GM19328 (cell line): Measurements from ENCODE around the gene RNASEH2A.

ENCODE experiments used
- ATAC-seq: cut with Tn5 transposase; IDR thresholded peaks from one replicate; pipeline ENCODE4 v1.9.1; 2021; ENCODE audit warnings: mild to moderate bottlenecking, moderate library complexity; ENCODE audit not compliant: unreplicated experiment

The RNASEH2A gene

DNA sequence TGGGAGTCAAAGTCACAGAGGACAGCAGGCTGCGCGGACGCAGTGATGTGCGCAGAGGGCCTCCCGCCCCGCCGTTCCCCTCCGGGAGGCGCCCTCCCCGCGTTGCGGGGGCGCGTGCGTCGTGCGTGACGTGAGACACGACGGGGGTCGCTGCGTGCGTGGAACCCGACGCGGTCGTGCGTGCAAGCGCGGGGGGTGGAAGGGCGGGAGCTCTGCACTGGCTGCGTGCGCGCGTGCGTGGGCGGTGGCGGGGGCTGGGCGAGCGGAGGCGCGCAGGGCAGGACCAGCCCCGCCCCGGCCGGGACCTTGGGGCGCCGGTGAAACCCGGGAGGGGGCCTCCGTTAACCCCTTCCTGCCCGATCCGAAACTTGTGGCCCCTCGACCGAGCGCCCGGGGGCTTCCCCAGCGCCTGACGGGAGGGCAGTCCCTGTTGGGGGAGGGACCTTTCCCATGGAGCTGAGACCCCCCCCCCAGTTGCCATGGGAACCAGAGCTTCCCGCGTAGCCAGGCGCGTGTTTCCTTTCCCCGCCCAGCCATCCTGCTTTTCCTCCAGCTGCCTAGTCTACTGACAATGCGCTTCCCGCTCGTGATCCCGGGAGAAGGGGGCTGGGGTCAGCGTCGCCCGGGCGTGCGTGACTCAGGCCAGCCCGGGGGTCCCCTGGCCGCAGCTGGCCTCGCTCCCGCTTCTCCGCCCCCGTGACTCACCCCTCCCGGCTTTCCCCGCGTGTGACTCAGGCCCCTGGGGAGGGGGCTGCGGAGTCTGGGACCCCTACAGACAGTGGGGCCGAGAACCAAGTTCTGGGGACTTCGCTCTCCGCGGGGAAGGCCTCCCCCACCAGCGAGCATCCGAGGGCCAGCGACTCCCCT lies 23.7 kb upstream of the RNASEH2A start:
- ATAC-seq = no peak

DNA sequence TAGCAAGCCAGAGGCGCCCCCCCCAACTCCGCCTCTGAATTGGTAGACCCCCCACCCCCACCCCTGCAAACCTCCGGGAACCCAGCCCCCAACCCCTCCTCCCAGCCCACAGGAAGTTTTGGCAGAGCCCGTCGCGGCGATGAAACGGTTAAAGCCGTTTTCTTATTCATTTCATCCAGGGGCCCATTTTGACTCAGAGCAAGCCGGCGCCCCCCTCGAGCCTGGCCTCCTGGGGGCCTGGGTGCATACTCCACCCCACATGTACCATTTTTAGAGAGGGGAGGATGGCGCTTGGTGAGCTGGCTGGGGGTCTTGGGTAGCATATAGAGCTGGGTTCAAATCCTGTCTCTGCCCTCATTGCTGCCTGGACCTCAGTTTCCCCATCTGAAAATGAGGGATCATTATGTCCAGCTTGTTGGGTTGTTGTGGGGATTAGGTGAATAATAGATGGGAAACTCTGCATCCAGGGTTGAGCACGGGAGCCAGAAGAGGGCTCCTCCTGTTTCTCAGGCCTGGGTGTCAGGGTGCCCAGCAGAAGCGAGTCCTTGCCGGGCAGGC lies 23.0 kb upstream of the RNASEH2A start:
- ATAC-seq = no peak

DNA sequence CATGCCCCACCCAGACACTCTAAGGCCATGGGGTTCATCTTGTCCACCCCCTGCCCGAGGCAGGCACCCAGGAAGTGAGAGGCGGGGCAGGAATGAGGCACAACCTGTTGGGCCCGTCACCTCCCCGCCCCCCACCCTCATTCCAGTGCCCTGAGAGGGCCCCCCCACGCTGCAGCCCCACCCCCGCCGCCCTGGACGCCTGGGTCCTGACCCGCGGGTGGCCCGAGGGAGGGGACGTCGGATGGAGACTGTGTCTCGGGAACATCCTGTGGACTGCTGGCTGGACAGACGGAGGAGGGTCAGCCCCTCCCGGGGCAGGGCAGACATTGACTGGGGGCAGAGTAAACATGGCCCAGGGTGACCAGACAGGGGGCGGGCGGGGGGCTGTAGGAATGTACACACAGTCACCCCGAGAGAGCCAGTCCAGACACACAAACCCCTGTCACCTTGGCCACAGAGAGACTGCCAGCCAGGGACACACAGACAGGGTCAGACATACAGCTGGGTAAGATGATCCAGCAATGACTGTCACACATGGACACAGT lies 22.5 kb upstream of the RNASEH2A start:
- ATAC-seq = no peak

DNA sequence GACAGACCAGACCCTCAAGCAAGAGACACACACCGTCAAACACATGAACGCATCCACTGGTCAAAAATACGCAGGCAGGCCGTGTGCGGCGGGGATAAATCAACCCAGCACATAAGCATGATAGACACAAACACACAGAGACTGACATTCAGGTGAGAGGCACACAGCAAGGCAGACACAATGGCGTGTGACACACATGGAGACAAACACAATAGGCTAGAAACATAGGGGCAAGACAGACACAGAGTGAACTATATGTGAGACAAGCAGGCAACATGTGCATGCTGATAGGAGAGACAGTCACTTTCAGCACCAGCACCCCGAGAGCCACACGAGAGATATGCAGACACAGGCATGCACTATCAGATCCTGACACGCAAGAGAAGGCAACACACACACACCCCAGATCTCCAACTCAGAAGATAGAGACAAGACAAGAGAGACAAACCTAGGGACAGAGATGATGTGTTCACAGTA lies 22.0 kb upstream of the RNASEH2A start:
- no peak for ATAC-seq

DNA sequence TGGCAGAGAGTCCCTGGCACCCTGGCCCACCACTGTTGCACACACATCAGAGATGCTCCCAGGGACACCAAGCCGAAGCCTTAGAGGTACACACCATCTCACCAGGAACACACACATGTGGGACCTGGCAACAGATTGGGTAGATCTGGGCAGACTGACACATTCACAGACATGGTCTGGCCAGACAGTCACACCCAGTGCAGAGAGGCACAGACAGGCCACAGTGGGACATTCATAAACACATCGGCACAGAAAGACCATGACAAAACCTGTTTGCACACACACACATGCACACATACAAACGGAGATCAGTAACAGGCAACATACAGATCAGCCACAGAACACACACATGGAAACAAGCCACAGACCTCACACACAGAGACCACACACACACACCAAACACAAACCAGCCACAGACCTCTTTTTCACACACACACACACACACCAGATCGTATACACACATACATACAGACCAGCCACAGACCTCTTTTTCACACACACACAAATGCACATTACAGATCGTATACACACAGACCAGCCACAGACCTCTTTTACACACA lies 21.4 kb upstream of the RNASEH2A start:
- no peak for ATAC-seq

DNA sequence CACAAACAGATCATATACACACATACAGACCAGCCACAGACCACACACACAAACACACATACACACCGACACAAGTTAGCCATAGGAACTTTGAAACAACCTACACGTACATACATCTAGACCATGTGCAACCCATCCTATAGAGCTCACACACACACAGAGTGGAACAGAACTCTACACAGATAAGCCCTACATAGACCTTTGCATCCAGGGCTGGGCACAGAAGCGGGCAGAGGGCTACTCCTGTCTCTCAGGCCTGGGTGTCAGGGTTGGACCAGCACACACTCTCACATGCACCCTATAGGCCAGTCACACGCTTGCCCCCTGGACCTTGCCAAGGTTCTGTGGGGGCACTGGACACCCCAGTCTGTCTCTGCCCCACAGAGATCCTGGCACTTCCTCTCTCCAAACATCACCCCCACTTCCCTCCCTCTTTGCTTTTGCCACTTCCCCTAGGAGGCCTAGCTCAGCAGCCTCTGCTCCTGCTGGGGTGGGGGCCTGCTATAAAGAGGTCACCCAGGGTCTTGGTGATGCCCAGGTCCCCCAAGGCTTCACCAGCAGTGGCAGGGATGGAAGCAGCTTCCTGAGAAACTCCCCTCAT lies 20.9 kb upstream of the RNASEH2A start:
- ATAC-seq = no peak

DNA sequence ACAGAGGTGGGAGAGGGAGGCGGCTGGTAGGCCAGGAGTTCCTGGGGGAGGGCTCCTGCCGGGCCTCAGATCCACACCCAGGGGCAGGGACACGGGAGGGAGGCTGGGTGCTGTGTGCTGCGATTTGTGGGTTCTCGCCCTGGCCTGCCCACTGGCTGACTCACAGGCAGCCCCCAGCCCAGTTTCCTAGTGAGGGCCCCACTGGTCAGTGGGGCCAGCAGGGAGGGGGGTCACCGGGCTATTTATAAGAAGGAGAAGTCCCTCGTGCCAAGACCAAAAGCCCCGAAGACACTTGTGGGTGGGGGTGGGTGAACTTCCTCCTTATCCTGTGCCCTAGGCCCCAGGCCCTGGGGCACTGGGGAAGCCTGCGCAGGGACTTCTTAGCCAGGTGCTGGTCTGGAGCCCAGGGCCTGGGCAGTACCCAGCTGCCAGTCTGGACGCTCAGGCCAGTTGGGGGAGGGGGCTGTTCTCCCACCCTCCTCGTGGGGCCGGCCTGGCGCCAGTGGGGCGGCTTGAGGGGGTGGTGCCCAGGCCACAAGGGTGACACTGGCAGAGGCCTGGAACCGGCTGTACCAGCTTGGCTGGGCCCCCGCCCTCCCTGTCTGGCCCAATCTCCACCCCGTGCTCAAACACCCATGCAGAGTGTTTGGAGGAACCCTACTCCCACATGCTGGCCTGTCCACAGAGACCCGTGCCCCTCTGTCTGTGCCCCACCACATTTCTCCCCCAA lies 20.1 kb upstream of the RNASEH2A start:
- ATAC-seq = no peak

DNA sequence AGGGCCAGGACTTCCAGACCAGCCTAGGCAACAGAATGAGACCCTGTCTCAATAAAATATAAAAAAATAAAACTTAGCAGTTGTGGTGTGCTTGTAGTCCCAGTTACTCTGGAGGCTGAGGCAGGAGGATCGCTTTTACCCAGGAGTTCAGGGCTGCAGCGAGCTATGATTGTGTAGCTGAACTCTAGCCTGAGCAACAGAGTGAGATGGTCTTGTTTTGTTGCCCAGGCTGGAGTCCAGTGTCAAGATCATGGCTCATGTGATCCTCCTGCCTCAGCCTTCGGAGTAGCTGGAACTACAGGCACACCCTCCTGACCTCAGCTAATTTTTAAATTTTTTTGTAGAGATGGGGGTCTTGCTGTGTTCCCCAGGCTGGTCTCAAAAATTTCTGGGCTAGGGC lies 19.4 kb upstream of the RNASEH2A start:
- ATAC-seq = no peak

DNA sequence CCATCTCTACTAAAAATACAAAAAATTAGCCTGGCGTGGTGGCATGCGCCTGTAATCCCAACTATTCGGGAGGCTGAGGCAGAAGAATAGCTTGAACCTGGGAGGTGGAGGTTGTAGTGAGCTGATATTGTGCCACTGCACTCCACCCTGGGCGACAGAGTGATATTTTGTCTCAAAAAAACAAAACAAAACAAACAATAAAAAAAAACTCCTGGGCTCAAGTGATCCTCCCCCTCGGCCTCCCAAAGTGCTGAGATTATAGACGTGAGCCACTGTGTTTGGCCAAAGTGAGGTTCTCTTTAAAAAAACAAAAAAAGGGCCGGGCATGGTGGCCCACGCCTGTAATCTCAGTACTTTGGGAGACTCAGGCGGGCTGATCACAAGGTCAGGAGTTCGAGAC lies 18.9 kb upstream of the RNASEH2A start:
- no peak for ATAC-seq

DNA sequence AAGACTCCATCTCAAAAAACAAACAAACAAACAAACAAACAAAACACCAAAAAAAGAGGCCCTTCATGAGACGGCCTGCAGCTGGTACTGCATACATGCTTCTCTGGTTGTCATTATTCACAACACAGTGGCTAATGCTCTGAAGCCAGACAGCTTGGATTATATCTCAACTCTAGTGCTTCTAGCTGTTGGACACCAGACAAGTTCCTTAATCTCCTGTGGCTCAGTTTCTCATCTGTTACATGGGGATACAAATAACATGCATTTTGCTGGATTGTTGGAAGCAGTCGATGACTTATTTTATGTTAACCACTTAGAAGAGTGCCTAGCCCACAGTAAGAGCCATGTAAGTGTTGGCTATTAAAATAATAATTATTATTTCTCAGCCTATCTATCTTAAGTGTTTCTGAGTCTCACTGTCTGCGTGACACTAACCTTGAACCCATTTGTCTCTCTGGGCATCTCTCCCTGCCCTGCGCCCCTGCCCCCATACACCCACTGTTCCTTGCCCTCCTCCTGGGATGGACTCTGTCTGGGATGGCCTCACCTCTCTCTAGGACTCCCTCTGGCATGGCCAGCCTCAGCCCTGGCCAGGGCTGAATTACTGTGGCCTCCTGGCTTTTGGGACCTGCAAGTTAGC lies 18.2 kb upstream of the RNASEH2A start:
- no peak for ATAC-seq

DNA sequence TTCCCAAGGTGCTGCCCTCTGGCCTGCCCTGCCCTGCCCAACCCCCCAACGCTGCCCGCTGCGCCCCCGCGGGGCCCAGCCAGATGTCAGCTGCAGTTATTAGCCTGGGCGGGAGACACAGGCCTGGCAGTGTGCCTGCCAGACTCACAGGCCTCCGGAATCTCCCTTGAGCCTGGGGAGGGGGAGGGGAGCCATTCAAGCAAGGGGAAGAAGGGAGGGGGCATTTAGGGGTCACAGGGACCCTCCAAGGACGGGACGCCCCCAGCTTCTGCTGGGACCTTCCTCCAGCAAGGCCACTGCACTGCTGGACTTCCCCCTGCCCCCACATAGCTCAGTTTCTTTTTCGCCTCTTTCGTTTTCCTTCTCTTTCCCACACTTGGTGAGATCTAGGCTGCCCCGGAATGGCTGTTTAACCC lies 17.7 kb upstream of the RNASEH2A start:
- no peak for ATAC-seq

DNA sequence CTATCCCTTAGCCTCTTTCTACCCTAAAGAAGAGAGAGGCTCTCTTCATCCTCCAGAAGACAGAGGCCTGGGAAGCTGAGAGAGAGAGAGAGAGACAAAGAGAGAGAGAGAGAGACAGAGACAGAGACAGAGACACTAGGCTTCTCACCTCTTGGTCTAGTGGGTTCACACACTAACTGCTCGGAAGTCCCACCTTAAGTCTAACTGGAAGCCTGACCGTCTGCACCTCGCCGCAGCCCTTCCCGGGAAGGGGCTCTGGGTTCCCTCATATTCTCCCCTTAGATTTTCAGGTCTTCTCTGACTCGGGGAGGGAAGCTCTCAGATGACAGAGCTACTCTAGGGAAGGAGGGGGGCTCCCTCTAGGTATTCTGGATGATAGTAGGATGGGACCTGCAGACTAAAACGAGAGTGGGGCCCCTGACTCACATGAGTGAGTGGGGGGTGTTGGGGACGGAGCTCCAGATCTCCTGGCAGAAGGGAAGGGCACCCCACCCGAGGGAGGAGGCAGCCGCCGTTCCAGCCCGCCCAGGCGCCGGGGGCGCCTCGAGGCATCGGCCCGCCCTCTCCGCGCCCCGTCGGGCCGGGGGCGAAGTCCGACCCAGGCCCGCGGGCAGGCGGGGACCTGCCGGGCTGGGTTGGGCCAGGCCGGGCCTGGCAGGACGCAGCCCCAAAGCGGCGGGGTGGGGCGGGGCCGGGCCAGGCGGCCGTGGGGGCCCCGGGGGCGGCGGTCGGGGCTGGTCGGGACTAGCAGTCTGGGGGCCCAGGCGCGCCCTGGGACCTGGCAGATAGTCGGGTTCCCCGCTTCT lies 17.1 kb upstream of the RNASEH2A start:
- ATAC-seq = peak; percentile 0

DNA sequence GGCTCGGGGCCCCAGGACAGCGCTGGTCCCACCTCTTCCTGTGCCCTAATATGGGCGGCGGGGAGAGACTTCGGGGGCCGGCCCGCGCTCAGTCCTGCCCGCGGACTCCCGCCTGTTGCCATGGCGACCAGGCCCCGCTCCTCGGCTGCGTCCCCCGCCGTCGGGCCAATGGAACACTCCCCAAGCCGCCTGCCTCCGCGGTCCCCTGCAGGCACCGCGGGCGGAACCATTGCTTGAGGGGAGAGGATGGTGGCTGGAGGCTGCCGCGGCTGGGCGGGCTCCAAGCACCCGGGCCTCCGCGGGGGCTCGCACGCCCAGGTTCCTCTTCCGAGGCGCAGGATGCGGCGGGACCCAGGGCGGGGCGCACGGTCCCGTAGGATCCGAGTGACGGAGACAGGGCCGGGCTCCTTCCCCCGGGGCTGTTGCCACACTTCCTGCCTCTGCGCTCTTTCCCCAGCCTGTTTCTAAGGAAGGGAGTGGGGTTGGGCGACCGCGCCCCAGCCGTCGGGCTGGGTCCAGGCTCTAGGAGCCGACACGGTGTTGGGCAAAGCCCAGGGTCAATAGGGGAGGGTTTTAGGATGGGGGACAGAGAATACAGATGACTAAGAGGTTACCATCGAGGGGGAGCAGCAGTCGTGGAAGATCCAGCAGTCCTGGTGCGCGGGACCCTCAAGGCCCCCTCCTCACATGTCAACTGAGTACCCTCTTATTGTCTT lies 16.3 kb upstream of the RNASEH2A start:
- peak; percentile 42 for ATAC-seq

DNA sequence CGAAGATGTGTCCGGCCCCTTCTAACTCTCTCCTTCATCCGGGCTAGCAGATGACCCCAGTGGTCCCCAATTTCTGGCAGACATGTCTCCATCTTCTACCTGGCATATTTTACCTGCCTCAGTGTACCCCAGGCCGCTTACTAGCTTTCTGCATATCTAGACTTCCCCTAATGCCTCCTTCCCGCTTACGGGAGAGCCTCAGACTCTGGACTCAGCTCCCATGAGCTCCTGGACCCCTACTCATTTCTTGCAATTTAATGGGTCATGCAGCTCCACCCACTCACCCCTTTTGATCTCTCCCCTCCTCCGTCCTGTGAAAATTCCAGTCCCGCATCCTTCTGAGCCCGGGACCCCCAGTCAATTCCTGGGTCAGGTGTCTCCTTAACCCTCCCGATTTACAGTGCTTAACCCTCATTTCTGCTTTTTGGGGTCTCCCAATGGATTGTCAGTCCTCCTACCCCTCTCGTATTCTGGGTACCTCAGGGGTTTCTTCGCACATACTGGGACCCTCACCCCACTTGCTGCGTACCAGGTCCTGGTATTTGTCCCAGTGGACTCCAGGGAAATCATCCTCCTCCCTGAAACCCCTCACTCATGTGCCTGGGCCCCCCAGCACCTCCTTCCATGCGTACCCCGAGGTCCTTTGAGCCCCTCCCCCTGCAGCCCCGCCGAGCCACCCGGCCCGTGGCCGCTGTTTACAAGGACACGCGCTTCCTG lies 15.6 kb upstream of the RNASEH2A start:
- ATAC-seq = no peak

DNA sequence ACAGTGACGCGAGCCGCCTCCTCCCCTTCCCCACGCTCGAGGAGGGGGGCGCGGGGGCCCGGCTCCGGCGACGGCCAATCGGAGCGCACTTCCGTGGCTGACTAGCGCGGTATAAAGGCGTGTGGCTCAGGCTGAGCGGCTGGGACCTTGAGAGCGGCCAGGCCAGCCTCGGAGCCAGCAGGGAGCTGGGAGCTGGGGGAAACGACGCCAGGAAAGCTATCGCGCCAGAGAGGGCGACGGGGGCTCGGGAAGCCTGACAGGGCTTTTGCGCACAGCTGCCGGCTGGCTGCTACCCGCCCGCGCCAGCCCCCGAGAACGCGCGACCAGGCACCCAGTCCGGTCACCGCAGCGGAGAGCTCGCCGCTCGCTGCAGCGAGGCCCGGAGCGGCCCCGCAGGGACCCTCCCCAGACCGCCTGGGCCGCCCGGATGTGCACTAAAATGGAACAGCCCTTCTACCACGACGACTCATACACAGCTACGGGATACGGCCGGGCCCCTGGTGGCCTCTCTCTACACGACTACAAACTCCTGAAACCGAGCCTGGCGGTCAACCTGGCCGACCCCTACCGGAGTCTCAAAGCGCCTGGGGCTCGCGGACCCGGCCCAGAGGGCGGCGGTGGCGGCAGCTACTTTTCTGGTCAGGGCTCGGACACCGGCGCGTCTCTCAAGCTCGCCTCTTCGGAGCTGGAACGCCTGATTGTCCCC lies 14.9 kb upstream of the RNASEH2A start, which contains the start of gene JUNB:
JUNB (plus strand) TSS at position 142 of the 706 bp plus-strand sequence; CDS start at position 428, 286 bp downstream.
- ATAC-seq = peak; percentile 32

DNA sequence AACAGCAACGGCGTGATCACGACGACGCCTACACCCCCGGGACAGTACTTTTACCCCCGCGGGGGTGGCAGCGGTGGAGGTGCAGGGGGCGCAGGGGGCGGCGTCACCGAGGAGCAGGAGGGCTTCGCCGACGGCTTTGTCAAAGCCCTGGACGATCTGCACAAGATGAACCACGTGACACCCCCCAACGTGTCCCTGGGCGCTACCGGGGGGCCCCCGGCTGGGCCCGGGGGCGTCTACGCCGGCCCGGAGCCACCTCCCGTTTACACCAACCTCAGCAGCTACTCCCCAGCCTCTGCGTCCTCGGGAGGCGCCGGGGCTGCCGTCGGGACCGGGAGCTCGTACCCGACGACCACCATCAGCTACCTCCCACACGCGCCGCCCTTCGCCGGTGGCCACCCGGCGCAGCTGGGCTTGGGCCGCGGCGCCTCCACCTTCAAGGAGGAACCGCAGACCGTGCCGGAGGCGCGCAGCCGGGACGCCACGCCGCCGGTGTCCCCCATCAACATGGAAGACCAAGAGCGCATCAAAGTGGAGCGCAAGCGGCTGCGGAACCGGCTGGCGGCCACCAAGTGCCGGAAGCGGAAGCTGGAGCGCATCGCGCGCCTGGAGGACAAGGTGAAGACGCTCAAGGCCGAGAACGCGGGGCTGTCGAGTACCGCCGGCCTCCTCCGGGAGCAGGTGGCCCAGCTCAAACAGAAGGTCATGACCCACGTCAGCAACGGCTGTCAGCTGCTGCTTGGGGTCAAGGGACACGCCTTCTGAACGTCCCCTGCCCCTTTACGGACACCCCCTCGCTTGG lies 14.1 kb upstream of the RNASEH2A start:
- no peak for ATAC-seq

DNA sequence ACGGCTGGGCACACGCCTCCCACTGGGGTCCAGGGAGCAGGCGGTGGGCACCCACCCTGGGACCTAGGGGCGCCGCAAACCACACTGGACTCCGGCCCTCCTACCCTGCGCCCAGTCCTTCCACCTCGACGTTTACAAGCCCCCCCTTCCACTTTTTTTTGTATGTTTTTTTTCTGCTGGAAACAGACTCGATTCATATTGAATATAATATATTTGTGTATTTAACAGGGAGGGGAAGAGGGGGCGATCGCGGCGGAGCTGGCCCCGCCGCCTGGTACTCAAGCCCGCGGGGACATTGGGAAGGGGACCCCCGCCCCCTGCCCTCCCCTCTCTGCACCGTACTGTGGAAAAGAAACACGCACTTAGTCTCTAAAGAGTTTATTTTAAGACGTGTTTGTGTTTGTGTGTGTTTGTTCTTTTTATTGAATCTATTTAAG lies 13.5 kb upstream of the RNASEH2A start:
- ATAC-seq = no peak
